NCI-H82 treated with DMSO at 0.1 percent for 48 hours (cell line): ENCODE measurements around the gene SEPTIN8.

Experiments
- DNase-seq: peaks from one replicate; lab custom pipeline; 2025; ENCODE audit not compliant: unreplicated experiment; lab: John Stamatoyannopoulos, UW

Gene SEPTIN8

GRCh38 chr5:132714456-132715307, 62.4 kb downstream of the SEPTIN8 start:
- no peak for DNase-seq

- DNase-seq, result no peak
Observed at GRCh38 chr5:132708645-132709044, 68.4 kb downstream of the SEPTIN8 start.

- no peak for DNase-seq
Observed at GRCh38 chr5:132704875-132705274, 72.2 kb downstream of the SEPTIN8 start.
